ENCODE measurements around the gene CLIC6.

GRCh38 chr21:34692458-34693020, 23.7 kb downstream of the CLIC6 start:
- TF ChIP-seq POLR2A (IDR thresholded peaks at IDR 0.05) (no peak), CTCF (IDR thresholded peaks at IDR 0.05) (no peak)

Data from testis (tissue), 2 donors.